GM06990 (cell line): ENCODE results near the gene DRG2.

ENCODE experiments used
- DNase-seq: peaks from one replicate; pipeline ENCODE4 v3.0.0-alpha.2; 2011; ENCODE audit not compliant: insufficient read length; ENCODE audit errors: extremely low read depth
- H3K27me3 ChIP-seq: replicated peaks from 2 replicates; pipeline ENCODE4 v1.6.0; 2011; ENCODE audit warnings: low read length; ENCODE audit not compliant: control insufficient read depth, insufficient read depth
- H3K36me3 ChIP-seq: 2 replicates; pipeline ENCODE4 v1.5.1; 2011; ENCODE audit warnings: low read length; ENCODE audit not compliant: control insufficient read depth, insufficient read depth
- H3K4me3 ChIP-seq: replicated peaks from 2 replicates; pipeline ENCODE4 v1.5.1; 2011; ENCODE audit warnings: low read depth, mild to moderate bottlenecking, control low read depth, low read length
- CTCF ChIP-seq: IDR thresholded peaks from 2 replicates; pipeline ENCODE4 v1.5.1; 2011; ENCODE audit warnings: low read length, control low read depth, mild to moderate bottlenecking, inconsistent platforms; ENCODE audit not compliant: insufficient read depth, poor library complexity, severe bottlenecking

Gene DRG2

GRCh38 chr17:18101828-18102227, 14.1 kb downstream of the DRG2 start:
- DNase-seq: no peak
- Histone ChIP-seq H3K4me3 (no peak overlapping the region), H3K27me3 (no peaks in the 10 kb centered on the region), H3K36me3 (peaks cover 47% of the 10 kb centered on the region)
- no peak for TF ChIP-seq CTCF

- no peaks in the 10 kb centered on the region for H3K27me3 ChIP-seq
- no peak overlapping the region for H3K4me3 ChIP-seq
- no peak for DNase-seq
- H3K36me3 ChIP-seq: peaks cover 45% of the 10 kb centered on the region
- TF ChIP-seq CTCF: no peak
Observed at GRCh38 chr17:18102640-18103039, 14.9 kb downstream of the DRG2 start.

GRCh38 chr17:18105027-18105426, 17.3 kb downstream of the DRG2 start:
- DNase-seq: no peak
- H3K4me3 ChIP-seq: no peak overlapping the region
- H3K27me3 ChIP-seq: no peaks in the 10 kb centered on the region
- H3K36me3 ChIP-seq: peaks cover 34% of the 10 kb centered on the region
- TF ChIP-seq CTCF: no peak

- no peak for TF ChIP-seq CTCF
- DNase-seq: no peak
- no peaks in the 10 kb centered on the region for H3K27me3 ChIP-seq
- H3K36me3 ChIP-seq: peaks cover 29% of the 10 kb centered on the region
- no peak overlapping the region for H3K4me3 ChIP-seq
Observed at GRCh38 chr17:18105595-18105994, 17.8 kb downstream of the DRG2 start.

- no peaks in the 10 kb centered on the region for H3K27me3 ChIP-seq
- H3K4me3 ChIP-seq: no peak overlapping the region
- DNase-seq: no peak
- no peak for TF ChIP-seq CTCF
- H3K36me3 ChIP-seq: peaks cover 26% of the 10 kb centered on the region
Observed at GRCh38 chr17:18106211-18106610, 18.5 kb downstream of the DRG2 start.

- Histone ChIP-seq H3K4me3 (no peak overlapping the region), H3K36me3 (peaks cover 20% of the 10 kb centered on the region), H3K27me3 (no peaks in the 10 kb centered on the region)
- no peak for DNase-seq
- TF ChIP-seq CTCF: no peak
Observed at GRCh38 chr17:18107061-18107790, 19.5 kb downstream of the DRG2 start.
